ENCODE results near the gene KIRREL3. TPM values are rescaled to one million over a fixed set of nuclear protein-coding genes. Genes with fewer than 3 reads are reported as not detected.

KIRREL3 gene
- polyA plus RNA-seq, 1 donor (not counting 4 experiments of a cell fraction or from before 2014, with no cell fraction given) = 0.04 TPM

- Histone ChIP-seq H3K4me3 (ENCODE audit: control insufficient read depth in 2 of 3, extremely low read depth in 1 of 3, insufficient read depth in 2 of 3, low read depth in 1 of 3, low read length in 3 of 3) (no peak overlapping the region), H3K27ac (ENCODE audit: control insufficient read depth, insufficient read depth, low read length) (peak overlapping the region; percentile 50), H3K4me2 (ENCODE audit: control insufficient read depth, extremely low read depth, insufficient read depth, low read depth, low read length) (peak overlapping the region; percentile 13), H2AFZ (ENCODE audit: control insufficient read depth, low read length) (no peak overlapping the region), H3K9me1 (ENCODE audit: control insufficient read depth, extremely low read depth, insufficient read depth, low read length) (no peaks in the 10 kb centered on the region), H3K9me3 (ENCODE audit: control insufficient read depth, low read depth, low read length) (no peaks in the 10 kb centered on the region), H3K36me3 (ENCODE audit: control insufficient read depth in 2 of 2, extremely low read depth in 1 of 2, insufficient read depth in 2 of 2, low read length in 2 of 2) (no peaks in the 10 kb centered on the region), H3K79me2 (ENCODE audit: control insufficient read depth, insufficient read depth, low read length) (no peaks in the 10 kb centered on the region), H3K27me3 (ENCODE audit: control insufficient read depth, extremely low read depth, insufficient read depth, low read length) (no peaks in the 10 kb centered on the region), H3K4me1 (ENCODE audit: control insufficient read depth, extremely low read depth, insufficient read depth, low read length) (peaks cover 16% of the 10 kb centered on the region), H3K9ac (ENCODE audit: control insufficient read depth, extremely low read depth, insufficient read depth, low read length) (no peak overlapping the region), H4K20me1 (ENCODE audit: control insufficient read depth, extremely low read depth, insufficient read depth, low read length) (no peaks in the 10 kb centered on the region)
- dilution Hi-C loops (cut with MboI; ENCODE audit: extremely low pct_ligation_motif_present, low sequenced_read_pairs) = no loop called here
- no peak for TF ChIP-seq CTCF (optimal IDR thresholded peaks at IDR 0.05 in 1 of 3, IDR thresholded peaks at IDR 0.05 in 1 of 3, conservative IDR thresholded peaks at IDR 0.05 in 1 of 3; ENCODE audit: extremely low read depth in 1 of 3, insufficient read depth in 2 of 3, low read length in 3 of 3)
- no peak for TF ChIP-seq EZH2 (IDR thresholded peaks at IDR 0.05; ENCODE audit: low read length)
- DNase-seq (ENCODE audit: low read depth, low spot score) (peak; percentile 21), FAIRE-seq (peak; percentile 87)
These were observed 36.8 kb downstream of the KIRREL3 start for GRCh38 chr11:126963603-126964363.

GRCh38 chr11:126963115-126963514, 37.5 kb downstream of the KIRREL3 start:
- FAIRE-seq = no peak

More at GRCh38 chr11:126963115-126963514, 37.5 kb downstream of the KIRREL3 start:
- H3K9me1 ChIP-seq (ENCODE audit: control insufficient read depth, extremely low read depth, insufficient read depth, low read length) = no peaks in the 10 kb centered on the region
- H3K4me2 ChIP-seq (ENCODE audit: control insufficient read depth, extremely low read depth, insufficient read depth, low read depth, low read length) = no peak overlapping the region
- no peak overlapping the region for H3K9ac ChIP-seq (ENCODE audit: control insufficient read depth, extremely low read depth, insufficient read depth, low read length)
- H3K27me3 ChIP-seq (ENCODE audit: control insufficient read depth, extremely low read depth, insufficient read depth, low read length) = no peaks in the 10 kb centered on the region
- peaks cover 16% of the 10 kb centered on the region for H3K4me1 ChIP-seq (ENCODE audit: control insufficient read depth, extremely low read depth, insufficient read depth, low read length)
- H4K20me1 ChIP-seq (ENCODE audit: control insufficient read depth, extremely low read depth, insufficient read depth, low read length) = no peaks in the 10 kb centered on the region
- dilution Hi-C loops (cut with MboI; ENCODE audit: extremely low pct_ligation_motif_present, low sequenced_read_pairs) = no loop called here
- no peaks in the 10 kb centered on the region for H3K9me3 ChIP-seq (ENCODE audit: control insufficient read depth, low read depth, low read length)
- TF ChIP-seq CTCF (optimal IDR thresholded peaks at IDR 0.05 in 1 of 3, IDR thresholded peaks at IDR 0.05 in 1 of 3, conservative IDR thresholded peaks at IDR 0.05 in 1 of 3; ENCODE audit: extremely low read depth in 1 of 3, insufficient read depth in 2 of 3, low read length in 3 of 3) = no peak
- TF ChIP-seq EZH2 (IDR thresholded peaks at IDR 0.05; ENCODE audit: low read length) = no peak
- no peak for DNase-seq (ENCODE audit: low read depth, low spot score)
- peak overlapping the region; percentile 16 for H3K27ac ChIP-seq (ENCODE audit: control insufficient read depth, insufficient read depth, low read length)
- H2AFZ ChIP-seq (ENCODE audit: control insufficient read depth, low read length) = peak overlapping the region; percentile 23
- no peak overlapping the region for H3K4me3 ChIP-seq (ENCODE audit: control insufficient read depth in 2 of 3, extremely low read depth in 1 of 3, insufficient read depth in 2 of 3, low read depth in 1 of 3, low read length in 3 of 3)
- H3K36me3 ChIP-seq (ENCODE audit: control insufficient read depth in 2 of 2, extremely low read depth in 1 of 2, insufficient read depth in 2 of 2, low read length in 2 of 2) = no peaks in the 10 kb centered on the region
- H3K79me2 ChIP-seq (ENCODE audit: control insufficient read depth, insufficient read depth, low read length) = no peaks in the 10 kb centered on the region
